Astrocyte of the cerebellum (primary cell): Measurements from ENCODE around the gene COX8A.

Experiments used
- DNase-seq: peaks from one replicate; pipeline ENCODE4 v3.0.0-alpha.2; 2011; ENCODE audit warnings: low read depth
- H3K4me3 ChIP-seq: 2 replicates; pipeline ENCODE4 v1.5.1; 2011; ENCODE audit warnings: mild to moderate bottlenecking, low read depth, low read length, moderate library complexity
- CTCF ChIP-seq: IDR thresholded peaks from 2 replicates; pipeline ENCODE4 v1.5.1; 2012; ENCODE audit warnings: low read length, low read depth, moderate library complexity, mild to moderate bottlenecking; ENCODE audit errors: missing control alignments
- in situ Hi-C: cut with HindIII; loops from 2 replicates; pipeline ENCODE4 v1.10.0; 2017; ENCODE audit warnings: low sequenced_read_pairs

Gene COX8A

GRCh38 chr11:63938479-63939396 lies 35.7 kb upstream of the COX8A start, which contains the start of gene NAA40:
Gene NAA40 (plus strand): TSS chr11:63939002. CDS start chr11:63939097, 95 bp downstream.
- in situ Hi-C loops: loop anchor here (5.0 kb wide), 1 partner anchor 36 kb away; no protein-coding TSS in a partner anchor

GRCh38 chr11:63939397-63939891 lies 35.0 kb upstream of the COX8A start:
- TF ChIP-seq CTCF: no peak
- peak overlapping the region; percentile 83 for H3K4me3 ChIP-seq
- DNase-seq: no peak
- in situ Hi-C loops: loop anchor here (5.0 kb wide), 1 partner anchor 37 kb away; no protein-coding TSS in a partner anchor

More at GRCh38 chr11:63938479-63939396, 35.7 kb upstream of the COX8A start, which contains the start of gene NAA40:
- TF ChIP-seq CTCF: no peak
- peak within 1 kb of the TSS; percentile 83 for H3K4me3 ChIP-seq
- DNase-seq: peak; percentile 93

DNA sequence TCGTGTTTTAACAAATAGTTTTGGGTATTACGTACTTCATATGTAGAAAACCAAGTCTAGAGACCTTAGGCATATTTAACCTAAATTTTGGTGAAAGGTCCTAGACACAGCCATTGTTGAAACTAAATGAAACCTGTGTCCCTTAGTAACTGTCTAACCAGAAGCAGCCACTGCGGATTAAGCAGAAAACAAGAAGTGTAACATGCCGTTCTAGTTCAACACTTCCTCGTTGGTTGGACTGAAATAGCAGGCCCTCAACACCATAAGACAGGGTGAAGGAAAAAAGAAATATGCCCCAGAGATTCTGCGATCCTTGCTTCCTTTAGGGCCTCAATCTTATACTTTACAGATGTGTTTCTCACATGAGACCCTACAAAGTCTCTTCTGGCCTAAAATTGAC lies 33.6 kb upstream of the COX8A start:
- DNase-seq: no peak
- H3K4me3 ChIP-seq: no peak overlapping the region
- no peak for TF ChIP-seq CTCF
- in situ Hi-C loops: no loop called here

GRCh38 chr11:63941901-63942300 lies 32.5 kb upstream of the COX8A start:
- in situ Hi-C loops: no loop called here
- no peak for TF ChIP-seq CTCF
- DNase-seq: no peak

DNA sequence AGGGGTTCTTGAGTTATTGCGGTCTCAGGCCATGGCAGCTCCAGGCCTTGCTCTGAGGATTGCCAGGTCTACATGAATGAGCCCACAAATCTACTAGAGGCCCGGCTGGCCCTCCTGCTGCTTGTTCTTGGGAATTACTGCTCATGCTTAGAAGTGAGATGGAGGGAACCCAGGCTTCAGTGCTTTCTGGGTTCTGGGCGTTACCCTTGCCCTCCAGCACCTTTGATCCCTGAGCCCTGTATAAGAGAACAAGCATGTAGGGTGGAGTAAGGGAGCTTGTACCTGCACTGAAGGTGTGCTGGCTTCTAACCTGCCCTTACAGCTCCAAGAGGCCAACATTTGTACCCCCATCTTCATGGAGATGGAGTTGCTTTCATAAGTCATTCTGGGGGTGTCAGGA lies 31.6 kb upstream of the COX8A start:
- no peak overlapping the region for H3K4me3 ChIP-seq
- no peak for TF ChIP-seq CTCF
- DNase-seq: no peak
- in situ Hi-C loops: no loop called here

More at GRCh38 chr11:63941901-63942300, 32.5 kb upstream of the COX8A start:
- H3K4me3 ChIP-seq: no peak overlapping the region

DNA sequence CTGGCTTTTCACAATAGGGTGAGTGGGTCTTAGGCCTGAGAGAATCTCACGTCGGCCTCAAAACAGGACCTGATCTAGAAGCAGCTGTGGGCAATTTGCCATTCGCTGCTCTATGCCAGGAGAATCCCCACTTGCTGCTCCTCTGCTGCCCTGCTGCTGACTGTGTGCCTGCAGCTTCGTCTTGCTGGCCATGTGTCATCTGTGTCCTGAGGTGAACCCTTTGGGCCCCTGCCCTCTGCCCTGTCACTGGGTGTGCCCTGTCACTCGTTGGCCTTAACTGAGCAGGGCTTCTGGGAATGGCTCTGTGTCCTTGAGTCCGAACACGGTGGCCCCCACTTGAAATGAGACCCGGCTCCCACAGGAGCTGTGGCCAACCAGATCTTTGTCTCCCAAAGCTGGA lies 29.4 kb upstream of the COX8A start:
- in situ Hi-C loops: no loop called here
- H3K4me3 ChIP-seq: no peak overlapping the region

More for the DNA sequence above, 29.4 kb upstream of the COX8A start:
- no peak for DNase-seq
- TF ChIP-seq CTCF: no peak
